ENCODE results near the gene ZNF813.

- no peak for TF ChIP-seq CTCF (conservative IDR thresholded peaks at IDR 0.05; ENCODE audit: low read depth, low read length)
- TF ChIP-seq EZH2 (IDR thresholded peaks at IDR 0.05; ENCODE audit: low read length, unreplicated experiment) = no peak
- no peak for TF ChIP-seq EZH2phosphoT487 (IDR thresholded peaks at IDR 0.05; ENCODE audit: borderline replicate concordance, low read length)
These were observed 74.4 kb downstream of the ZNF813 start for GRCh38 chr19:53541971-53542370.

Data from PC-3 (cell line).